Activated T-cell treated with anti-CD3 and anti-CD28 coated beads for 48 hours (primary cell): Measurements from ENCODE around the gene ACP7.
"Not testable (repeated sequence)": the region's sequence is repeated elsewhere in the genome, so short reads cannot be mapped to it uniquely, and the experiment has no call there.

Source experiments
- DNase-seq: peaks from one replicate; pipeline ENCODE4 v3.0.0-alpha.2; 2020; ENCODE audit warnings: low read depth

ACP7 gene

GRCh38 chr19:39109641-39110040 lies 25.5 kb downstream of the ACP7 start:
- no peak for DNase-seq

GRCh38 chr19:39110263-39110967 lies 26.2 kb downstream of the ACP7 start:
- DNase-seq = peak; percentile 65

DNA sequence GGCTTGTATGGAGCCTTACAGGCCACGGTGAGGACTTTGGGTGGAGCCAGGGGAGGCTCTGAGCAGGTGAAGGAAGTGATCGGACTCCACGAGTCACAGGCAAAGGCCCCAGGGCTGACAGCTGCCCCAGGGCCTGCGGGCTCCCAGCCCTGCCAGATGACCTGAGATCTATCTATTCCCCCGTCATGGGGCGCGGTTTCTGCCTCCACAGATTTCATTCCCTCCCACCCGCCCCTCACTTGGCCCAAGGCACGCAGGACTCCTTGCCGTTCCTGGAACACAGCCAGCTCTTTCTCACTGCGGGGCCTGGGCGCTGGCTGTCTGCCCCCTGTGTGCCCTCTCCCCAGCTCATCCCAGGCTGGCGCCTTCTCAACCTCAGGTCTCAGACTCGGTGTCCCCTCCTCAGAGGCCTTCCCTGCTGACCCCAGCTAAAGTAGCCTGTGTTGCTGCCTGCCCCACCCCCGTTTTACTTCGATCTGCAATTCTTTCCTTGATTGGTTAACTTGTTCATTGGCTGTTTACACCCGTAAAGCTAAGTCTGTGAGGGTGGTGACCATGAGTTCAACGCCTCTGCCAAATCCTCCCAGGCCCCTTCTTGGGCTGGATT lies 27.5 kb downstream of the ACP7 start:
- DNase-seq = no peak

GRCh38 chr19:39112338-39112890 lies 28.2 kb downstream of the ACP7 start:
- no peak for DNase-seq

DNA sequence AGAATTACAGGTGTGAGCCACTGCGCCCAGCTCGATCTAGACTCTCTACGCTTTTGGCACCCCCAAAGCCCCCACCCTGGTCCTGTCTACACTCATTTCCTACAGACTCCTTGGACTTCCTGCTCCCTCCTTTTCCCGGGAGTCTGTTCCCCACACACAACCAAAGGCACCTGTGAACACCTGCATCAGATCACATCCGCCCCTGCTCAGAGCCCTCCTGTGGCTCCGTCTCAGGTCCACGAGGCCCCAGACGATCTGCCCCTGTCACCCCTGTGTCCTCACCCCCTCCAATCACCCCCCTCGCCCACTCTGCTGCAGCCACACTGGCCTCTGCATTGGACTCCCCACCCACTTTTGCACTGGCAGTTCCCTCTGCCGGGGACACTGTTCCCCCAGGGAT lies 29.0 kb downstream of the ACP7 start:
- DNase-seq = no peak

DNA sequence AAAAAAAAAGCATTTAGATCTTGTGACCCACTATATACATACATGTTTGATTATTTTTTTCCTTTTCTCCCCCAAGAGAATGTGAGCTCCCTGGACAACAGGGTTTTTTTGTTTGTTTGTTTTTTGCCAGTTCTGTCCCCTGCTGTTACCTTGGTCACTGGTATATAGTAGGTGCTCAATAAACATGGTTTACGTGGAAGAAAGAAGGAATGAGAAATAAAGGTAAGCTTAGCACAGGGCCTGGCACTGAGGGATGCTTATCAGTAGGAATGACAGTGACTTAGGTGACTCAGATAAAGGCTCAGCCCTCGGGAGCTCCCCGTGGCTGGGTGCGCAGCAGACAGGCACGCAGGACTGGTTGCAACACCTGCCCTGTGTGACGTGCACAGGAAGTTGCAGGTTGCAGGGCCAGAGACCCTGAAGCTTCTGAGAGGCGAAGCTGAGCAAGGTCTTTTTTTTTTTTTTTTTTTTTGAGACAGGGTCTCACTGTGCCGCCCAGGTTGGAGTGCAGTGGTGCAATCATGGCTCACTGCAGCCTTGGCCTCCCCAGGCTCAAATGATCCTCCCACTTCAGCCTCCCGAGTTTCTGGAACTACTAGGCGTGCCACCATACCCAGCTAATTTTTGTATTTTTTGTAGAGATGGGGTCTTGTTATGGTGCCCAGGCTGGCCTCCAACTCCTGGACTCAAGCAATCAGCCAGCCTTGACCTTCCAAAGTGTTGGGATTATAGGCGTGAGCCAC lies 31.1 kb downstream of the ACP7 start:
- no peak for DNase-seq

- DNase-seq = not testable (repeated sequence)
Measured at GRCh38 chr19:39117023-39117422, 32.9 kb downstream of the ACP7 start.

- DNase-seq = no peak
Measured at GRCh38 chr19:39119830-39120229, 35.7 kb downstream of the ACP7 start.

DNA sequence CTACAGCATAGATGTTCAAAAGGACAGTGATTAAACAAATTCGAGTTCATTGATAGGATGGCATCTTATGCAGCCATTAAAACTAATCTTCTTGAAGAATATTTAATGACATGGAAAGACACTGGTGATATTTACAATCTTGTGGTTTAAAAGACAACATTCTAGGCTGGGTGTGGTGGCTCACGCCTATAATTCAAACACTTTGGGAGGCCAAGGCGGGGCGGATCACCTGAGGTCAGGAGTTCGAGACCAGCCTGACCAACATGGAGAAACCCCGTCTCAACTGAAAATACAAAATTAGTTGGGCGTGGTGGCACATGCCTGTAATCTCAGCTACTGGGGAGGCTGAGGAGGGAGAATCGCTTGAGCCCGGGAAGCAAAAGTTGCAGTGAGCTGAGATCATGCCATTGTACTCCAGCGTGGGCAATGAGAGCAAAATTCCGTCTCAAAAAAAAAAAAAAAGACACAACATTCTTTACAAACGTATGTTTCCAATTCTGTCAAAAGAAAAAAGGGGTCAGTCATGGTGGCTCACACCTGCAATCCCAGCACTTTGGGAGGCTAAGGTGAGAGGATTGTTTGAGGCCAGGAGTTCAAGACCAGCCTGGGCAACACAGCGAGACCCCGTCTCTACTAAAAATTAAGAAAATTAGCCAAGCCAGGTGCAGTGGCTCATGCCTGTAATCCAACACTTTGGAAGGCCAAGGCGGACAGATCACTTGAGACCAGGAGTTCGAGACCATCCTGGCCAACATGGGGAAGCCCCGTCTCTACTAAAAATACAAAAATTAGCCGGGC lies 39.0 kb downstream of the ACP7 start:
- DNase-seq = no peak

DNA sequence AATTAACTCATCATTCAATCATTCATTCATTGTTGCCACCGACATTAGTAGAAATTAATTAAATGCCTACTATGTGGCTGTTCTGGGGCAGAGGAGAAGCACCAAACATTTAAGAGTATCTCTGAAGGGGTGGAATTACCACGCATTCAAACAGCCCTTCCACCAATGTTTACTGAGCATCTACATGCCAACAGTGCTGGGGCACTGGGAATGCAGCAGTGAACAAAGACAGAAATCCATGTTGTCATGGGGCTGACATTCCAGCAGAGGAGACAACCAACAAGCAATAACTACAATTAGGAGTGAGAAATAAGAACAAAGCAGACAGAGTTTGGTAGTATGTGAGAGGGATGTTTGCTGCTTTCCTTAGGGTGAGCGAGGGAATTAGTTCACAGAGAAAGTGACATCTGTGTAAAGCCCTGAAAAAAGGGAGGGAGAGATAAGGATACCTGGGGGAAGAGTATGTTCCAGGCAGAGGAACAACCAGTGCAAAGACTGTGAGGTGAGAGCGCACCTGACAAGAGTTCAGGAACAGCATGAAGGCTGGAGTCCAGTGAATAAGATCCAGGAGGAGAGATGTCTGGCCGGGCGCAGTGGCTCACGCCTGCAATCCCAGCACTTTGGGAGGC lies 40.1 kb downstream of the ACP7 start:
- no peak for DNase-seq

DNA sequence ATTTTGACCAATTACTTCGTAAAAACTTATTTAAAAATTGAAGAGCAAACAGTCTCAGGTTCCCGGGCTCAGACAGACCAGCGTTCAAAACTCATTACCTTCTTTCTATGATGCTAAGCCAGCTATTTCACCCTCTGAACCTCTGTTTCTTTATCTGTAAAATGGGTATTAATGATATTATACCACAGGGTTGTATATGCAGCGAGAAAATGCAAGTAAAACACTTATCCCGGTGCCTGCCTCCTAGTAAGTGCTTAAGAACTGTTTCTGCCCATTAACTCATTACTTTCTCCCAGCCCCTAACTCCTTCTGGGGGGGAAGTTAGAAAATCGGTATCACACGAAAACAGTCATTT lies 41.0 kb downstream of the ACP7 start:
- no peak for DNase-seq

DNA sequence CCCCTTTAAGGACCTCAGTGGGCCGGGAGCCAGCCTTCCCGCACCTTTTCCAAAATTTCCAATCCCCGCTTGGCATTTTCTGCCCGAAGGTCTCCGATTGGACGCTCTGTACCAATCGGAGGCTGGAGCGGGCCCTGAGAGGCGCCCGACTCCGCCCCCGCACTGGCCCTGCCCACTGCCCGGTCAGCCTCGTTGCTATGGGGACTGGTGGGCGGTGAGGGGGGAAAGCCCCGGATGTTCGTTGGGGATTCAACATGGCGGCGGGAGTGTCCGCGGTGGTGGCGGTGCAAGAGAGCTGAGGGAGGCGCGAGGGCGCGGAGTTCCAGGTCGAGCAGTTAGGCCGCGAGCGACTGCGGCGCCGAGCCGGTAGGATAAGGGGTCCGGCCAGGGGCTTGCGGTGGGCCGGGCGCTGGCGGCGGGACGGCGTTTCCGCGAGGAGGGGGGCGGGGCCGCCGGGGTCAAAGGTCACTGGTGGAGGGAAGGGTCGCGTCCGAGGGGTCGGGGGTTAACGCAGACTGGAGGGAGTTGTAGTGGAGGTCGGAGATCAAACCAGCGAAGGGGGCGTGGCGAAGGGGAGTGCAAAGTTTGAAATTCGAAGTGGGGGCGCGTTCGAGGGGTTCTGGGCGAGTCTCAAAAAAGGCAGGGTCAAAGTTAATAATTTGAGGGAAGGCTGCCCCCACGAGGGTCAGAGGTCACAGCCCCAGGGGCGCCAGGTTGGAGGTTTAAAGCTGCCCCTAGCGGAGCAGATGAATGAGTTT lies 41.6 kb downstream of the ACP7 start, which contains the start of gene PAK4:
TSS of gene PAK4 (plus strand) at position 233 of the 758 bp plus-strand sequence. CDS start 43,768 bp downstream, outside the sequence.
- peak; percentile 99 for DNase-seq

DNA sequence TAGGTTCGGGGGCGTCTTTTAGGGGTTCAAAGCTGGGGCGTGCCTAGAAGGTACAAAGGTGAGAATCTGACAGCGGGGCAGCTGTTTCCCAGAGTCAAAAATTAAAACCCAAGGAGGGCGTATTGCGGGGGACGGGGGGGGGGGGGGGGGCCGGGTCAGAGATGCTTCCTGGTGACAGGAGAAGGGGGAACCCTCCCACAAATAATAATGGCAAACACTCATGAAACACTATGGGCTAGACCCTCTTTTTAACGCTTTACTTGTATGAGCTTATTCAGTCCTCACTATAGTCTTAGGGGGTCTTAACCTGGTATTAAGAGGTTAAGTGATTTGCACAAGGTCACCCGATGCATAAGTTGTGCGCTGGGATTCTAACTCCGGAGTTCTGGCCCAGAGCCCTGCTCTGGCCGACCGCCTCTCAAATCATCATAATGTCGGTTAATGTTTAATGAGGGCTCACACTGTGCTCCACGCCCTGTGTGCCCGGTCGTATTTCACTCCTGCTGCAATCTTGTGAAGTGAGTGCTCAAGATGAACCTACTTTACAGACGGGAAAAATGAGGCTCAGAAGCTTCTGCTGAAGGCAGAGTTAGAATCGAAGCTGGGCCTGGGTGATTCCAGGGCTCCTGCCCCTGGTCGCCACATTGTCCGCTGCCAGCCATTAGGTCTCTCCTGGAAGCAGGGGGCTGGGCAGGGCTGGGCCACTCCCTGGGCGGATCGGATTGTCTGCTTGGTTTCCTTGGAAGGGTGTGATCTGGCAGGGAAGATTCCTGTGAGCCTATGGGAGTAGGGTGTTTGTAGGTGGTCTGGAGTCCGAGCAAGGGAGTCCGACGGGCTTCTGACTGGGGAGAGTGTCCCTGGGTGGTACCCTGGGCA lies 42.4 kb downstream of the ACP7 start:
- no peak for DNase-seq

DNA sequence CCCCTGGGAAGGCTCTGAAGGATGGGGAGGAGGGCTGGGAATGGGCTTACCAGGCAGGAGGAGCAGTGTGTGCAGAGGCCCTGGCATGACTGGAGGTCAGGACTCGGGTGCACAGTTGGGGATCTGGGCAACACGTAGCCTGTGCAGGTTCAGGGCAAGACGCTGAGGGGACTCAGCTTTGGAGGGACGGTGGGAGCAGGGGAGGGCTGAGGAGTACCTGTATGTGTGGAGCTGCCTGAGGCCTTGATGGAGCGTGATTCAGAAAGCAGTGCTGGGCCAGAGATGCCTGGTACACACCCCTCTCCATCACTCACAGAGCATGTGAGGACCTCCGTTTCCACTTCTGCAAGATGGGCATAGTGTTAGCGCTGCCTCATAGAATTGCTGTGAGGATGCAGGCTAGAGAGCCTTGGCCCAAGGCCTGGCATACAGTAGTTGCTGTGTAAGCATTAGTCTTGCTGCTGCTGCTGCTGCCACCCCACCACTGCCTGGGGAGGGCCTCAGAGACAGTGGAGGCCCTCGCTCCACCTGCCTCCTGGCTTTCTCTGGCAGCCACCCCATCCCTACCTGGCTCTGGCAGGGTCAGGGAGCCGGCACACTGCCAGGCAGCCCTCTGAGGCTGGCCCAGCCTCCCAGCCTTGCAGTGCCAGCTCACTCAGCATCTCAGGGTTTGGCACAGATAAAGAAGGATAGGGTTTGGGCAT lies 43.8 kb downstream of the ACP7 start:
- DNase-seq = no peak

DNA sequence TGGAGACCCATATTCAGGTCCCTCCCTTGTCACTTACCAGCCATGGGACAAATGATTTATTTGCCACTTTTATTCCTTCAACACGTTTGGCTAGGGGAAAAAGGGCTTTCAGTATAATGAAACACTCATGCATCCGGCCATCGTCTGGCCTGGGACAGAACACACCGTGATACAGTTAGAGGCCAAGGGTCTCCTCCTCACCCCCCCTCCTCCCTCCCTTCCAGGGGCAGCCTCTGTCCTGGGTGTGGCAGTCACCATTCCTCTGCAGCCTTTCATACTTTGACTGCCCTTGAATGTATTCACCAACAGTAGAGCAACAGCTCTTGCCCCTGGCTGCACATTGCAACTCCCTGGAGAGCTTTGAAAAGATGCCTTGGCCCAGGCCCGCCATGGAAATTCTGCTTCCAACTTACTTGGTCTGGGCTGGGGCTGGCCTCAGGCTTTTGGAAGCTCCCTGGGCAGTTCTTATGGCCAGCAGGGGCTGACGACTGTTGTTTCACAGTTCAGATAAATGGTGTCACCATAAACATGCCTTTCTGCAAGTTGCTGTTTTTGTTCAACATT lies 44.4 kb downstream of the ACP7 start:
- no peak for DNase-seq

DNA sequence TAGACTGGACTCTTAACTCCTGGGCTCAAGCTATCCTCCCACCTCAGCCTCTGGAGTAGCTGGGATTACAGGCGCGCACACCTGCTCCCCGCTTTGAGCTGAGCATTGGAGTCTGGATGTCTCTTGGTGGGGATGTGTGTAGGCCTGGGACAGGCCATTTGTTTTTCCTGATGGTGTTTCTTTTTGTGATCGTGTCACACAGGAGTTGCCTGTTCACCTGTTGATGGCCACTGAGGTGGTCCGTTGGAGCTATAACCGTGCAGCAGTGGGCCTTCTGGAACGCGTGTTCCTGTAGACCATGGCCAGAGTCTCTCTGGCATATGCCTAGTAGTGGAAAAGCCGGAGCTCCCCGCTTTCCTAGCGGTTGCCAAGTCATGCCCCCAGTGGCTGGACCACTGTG lies 44.9 kb downstream of the ACP7 start:
- DNase-seq = no peak

GRCh38 chr19:39130337-39131254 lies 46.4 kb downstream of the ACP7 start:
- no peak for DNase-seq

GRCh38 chr19:39131255-39131755 lies 47.1 kb downstream of the ACP7 start:
- no peak for DNase-seq
